ENCODE data around the gene HOXC13.

The HOXC13 gene

GRCh38 chr12:53939141-53940108, 794 bp downstream of the HOXC13 start:
- DNase-seq = no peak

GRCh38 chr12:53940443-53941014, 1.9 kb downstream of the HOXC13 start:
- no peak for DNase-seq

DNA sequence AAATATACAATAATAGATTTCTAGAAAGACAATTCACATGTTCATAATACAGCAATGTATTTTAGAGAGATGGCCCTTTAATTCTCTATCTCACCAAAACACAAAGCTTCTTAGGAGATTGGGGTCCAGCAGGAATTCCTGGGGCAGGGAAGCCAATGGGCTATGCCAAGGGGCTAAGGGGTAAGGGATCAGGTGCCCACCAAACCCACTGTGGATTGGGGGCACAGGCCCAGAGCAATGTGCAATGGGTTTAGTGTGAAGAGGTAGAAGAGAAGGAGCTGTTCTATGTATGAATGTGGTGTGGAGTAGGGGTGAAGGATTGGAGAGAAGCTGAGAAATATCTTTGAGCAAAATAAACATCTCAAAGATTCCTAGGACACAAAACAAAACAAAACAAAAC, 2.6 kb downstream of the HOXC13 start:
- DNase-seq = no peak

DNA sequence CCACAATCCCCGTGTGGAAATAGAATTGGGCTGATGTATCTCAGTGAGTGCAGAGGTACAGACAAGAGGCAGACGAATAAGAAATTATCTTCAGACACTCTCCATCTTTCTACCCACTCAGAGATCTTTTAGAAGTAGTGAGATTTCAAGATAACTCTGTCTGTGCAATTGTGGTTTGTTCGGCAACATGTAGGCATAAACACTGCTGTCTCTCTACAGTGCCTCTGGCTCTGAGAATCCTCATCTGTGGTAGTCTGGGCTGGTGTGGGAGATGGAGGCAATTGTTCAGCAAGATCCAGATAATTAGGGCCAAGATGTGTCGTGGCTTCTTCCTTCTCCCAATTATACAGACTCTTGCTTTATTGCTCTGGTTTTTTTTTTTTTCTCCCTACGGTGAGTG, 3.1 kb downstream of the HOXC13 start:
- DNase-seq = no peak

DNA sequence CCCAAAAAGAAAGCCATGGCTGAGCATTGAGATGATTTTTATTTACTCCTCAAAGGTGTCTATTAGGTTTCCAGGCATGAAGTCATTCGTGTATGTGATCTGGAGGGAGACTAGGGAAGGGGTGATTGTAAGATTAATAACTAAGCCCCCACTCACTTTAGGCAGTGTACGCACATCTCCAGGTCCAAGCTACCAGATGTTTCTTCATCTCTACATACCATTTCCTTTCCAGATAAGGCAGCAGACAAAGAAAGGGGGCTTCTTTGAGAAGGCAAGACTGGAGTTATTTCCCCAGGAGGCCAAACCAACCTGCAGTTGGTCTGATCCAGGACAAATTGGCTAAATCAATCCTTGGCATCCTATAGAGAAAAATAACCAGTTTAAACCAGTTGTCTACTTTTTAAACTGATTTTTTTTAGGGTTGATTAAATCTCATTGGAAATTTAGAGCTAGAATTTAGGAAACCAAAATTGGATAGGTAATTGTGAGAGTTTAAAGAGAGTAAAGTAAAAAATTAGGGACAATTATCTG, 3.9 kb downstream of the HOXC13 start:
- no peak for DNase-seq

GRCh38 chr12:53944209-53944608, 5.6 kb downstream of the HOXC13 start:
- no peak for DNase-seq

DNA sequence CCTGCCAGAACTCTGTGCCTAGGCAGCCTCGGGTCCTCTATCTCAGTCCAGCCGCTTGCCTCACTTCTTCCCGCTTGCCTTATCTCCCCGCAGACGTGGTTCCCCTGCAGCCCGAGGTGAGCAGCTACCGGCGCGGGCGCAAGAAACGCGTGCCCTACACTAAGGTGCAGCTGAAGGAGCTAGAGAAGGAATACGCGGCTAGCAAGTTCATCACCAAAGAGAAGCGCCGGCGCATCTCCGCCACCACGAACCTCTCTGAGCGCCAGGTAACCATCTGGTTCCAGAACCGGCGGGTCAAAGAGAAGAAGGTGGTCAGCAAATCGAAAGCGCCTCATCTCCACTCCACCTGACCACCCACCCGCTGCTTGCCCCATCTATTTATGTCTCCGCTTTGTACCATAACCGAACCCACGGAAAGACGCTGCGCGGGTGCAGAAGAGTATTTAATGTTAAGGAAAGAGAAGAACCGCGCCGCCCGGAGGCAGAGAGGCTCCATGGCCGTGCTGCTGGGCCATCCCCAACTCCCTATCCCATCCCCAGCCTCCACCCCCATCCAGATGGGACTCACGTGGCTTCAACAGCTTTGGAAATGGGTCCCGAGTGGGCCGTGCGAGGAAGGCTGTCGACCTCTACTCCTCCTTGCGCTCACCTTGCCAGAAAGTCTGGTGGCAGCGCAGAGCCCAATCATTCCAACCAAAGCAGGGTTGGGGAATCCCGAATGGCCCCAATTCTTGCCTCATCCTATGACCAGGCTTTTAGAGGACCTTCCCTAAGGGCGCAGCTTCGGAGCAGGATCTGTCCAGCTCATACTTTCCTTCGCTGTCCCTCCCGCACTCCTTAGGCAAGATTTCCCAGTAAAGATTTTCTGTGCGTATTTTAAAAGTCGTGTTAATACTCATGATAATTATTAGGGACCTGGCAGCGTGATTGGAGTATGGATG, 6.5 kb downstream of the HOXC13 start:
- DNase-seq = no peak

- DNase-seq = no peak
Observed at GRCh38 chr12:53947743-53948142, 9.1 kb downstream of the HOXC13 start.

DNA sequence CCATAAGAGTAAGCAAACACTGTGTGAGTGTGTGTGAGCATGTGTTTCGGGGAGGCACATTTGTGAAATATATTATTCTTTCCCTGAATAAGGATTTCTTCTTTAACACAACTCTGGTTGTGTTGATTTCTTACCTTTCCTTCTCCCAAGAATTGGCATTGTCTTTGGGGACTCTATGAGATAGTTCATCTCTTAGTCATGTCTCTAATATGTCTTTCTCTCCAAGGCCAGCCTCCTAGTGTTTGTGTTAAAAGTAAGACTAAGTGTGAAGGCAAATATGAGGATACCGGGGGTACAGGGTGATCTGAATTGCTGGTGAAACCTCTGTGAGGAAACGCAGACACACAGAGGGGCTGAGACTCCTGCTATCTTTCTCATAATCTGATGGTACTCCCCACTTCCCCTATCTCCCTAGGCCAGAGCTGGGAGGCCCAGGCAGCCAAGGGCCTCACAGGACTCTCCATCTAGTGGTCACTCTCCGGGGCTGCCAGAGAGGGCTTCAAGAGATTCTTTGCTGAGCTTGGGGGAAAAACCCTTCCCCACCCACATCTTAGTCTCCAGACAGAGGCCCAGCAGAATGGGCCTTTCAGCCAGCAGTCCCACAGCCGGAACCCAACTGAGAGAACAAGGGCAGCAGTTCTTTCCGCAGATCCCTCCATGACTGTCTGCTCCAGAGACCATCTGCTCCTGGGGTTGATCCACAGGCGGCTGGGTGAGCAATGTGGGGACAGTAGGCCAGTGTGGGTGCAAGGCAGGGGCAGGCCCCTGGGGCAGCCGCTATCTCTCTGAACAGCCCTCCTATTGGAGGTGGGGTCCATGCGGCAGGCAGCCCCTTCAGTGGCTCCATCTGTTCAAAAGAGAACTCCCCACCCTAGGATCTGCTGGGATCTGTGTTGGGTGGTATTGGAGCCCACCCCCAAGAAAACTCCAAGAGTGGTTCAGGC, 10.3 kb downstream of the HOXC13 start:
- DNase-seq = no peak

DNA sequence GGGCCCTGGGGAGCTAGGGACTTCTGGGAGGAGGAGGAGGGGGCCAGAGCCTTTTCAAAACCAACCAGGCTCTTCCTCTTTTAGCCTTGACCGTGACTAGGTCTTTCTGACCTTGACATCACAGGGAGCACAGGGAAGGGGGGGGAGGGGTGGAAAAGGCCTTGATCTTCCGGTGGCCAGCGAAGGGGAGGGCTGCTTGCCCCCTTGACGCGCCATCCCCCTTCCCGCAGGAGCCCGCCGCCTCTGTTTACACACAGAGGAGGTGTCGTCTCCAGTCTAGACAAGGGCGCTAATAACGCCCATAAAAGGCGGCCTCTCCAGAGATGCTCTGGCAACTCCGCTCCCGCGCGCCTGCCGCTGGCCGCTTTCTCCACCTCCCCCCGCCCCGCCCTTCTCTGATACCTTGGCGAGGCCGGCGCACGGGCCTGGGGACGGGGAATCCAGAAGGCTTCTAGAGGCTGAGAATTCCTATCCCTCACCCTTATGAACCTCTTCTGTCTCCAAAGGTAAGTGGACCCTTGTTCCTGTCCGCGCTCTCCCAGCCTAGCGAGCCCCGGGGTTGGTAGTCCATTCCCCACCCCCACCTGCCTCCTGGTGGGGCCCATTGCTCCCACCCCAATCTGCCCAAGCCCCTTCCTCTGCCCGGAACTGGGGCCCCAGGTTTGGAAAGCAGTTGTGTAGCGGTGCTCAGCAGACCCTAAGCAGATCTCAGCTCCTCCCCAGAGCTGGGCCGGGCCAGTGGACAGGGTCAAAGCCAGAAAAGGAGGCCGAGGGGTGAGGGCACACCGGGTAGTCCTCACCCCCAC, 11.2 kb downstream of the HOXC13 start:
- no peak for DNase-seq

DNA sequence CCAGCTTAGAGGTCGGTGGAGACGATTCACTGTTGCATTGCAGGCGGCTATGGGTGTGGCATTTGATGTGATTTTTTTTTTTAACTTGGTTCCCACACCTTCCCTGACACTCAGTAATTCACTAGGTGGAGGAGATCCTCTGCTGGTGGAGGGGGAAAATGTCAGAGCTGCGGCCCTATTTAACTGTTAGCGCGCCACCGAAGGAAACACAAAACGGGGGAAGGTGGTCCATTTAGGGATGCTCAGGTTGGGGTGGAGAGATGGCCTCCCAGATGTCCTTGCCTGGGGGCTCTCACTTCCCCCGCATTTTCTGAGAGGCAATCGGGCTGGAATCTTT, 11.8 kb downstream of the HOXC13 start:
- DNase-seq = no peak

GRCh38 chr12:53950789-53951576, 12.4 kb downstream of the HOXC13 start:
- no peak for DNase-seq

- DNase-seq = no peak
Observed at GRCh38 chr12:53951577-53952334, 13.1 kb downstream of the HOXC13 start.

- DNase-seq = no peak
Observed at GRCh38 chr12:53952335-53952694, 13.7 kb downstream of the HOXC13 start.

GRCh38 chr12:53952871-53953734, 14.5 kb downstream of the HOXC13 start:
- no peak for DNase-seq

DNA sequence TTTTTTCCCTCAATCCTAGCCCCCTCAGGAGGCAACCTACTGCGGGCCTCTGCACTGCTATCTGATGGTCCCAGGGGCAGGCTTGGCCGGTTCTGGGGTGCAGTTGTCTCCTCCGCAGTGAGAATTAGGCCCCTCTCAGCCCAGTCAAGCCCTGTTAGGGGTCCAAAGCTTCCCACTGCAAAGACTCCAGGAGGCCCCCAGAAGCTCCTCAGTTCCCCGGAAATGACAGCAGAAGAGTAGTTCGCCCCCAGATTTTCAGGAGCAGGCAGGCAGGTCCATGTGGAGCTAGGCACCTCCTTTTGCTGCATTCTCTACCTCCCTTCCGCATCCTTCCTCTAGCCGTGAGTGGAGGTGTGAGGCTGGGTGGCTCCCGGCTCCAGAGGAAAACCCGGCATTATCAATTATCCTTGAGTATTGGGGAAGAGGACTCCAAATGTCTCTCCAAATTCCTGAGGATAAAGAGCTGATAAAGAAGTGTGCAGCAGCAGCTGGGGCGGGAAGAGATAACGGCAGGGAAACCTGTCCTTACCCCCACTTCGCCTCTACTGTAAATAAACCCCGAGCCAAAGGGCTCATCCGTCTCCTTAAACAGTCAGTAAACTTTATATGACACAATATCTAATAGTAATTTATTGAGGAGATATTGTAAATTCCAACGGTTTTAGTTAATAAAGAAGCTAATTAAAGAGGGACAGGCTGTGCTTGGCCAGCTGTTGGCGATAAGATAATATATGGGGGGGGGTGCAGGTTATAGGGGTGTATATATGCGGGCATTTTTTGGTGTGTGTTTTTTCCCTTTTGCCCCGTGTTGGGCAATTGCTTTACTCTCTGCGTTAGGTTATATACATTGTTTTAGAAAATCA, 15.4 kb downstream of the HOXC13 start:
- no peak for DNase-seq

DNA sequence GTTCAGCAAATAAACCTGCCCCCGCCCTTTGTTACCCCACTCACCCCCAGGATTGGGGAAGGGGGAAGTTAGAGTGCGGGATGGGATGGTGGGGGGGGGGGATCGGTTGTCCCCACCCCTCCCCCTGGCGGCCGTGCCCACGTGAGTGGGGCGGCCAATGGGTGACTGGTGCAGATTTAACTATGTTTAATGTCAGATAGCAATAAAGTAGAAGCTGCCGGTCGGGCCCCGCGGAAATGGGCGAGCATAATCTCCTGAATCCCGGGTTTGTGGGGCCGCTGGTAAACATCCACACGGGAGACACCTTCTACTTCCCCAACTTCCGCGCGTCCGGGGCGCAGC, 16.0 kb downstream of the HOXC13 start, which contains the start of gene HOXC12:
HOXC12 (plus strand) TSS at position 210 of the 342 bp plus-strand sequence; CDS start at position 237, 27 bp downstream.
- no peak for DNase-seq
